ENCODE results near the gene ECD. TPM values are rescaled to one million over a fixed set of nuclear protein-coding genes. Genes with fewer than 3 reads are reported as not detected.

Gene ECD
- total RNA-seq, 4 donors from 2014 or later, result 27.3 to 35.0 (median 30.5) TPM

DNA sequence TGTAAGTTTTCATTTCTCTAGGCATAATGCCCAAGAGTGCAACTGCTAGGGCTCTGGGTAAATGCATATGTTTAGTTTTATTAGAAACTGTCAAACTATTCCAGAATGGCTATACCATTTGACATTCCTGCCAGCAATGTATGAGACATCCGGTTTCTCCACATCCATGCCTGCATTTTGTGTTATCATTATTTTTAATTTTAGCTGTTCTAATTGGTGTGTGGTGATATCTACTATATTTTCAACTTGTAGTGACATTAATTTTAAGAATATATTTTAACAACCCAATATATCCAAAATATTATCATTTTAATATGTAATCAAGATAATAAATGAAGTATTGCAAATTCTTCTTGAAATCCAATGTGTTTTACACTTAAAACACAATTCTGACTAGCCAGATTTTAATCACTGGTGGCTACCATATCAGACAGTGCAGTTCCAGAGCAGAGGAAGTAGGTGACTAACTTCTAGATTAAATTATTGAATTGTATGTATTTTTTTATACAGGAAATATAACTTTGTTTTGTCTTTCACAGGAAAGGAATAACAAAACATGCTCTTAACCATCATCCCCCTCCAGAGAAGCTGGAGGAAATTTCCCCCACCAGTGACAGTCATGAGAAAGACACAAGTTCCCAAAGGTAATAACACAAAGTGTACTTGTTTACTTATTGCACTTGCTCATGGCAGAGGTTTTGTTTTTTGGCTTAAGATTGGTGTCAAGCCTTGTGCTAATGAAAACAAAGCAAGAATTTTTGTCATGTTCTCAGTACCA, 6.5 kb upstream of the ECD start:
- ATAC-seq, result no peak
- 86 to 88% methylated on average over 1 of the region's 1 CpG for WGBS, 2 donors (ENCODE audit: low coverage in 1 of 2)
- H3K9me3 ChIP-seq, result no peaks in the 10 kb centered on the region
- TF ChIP-seq, protein P1, sequence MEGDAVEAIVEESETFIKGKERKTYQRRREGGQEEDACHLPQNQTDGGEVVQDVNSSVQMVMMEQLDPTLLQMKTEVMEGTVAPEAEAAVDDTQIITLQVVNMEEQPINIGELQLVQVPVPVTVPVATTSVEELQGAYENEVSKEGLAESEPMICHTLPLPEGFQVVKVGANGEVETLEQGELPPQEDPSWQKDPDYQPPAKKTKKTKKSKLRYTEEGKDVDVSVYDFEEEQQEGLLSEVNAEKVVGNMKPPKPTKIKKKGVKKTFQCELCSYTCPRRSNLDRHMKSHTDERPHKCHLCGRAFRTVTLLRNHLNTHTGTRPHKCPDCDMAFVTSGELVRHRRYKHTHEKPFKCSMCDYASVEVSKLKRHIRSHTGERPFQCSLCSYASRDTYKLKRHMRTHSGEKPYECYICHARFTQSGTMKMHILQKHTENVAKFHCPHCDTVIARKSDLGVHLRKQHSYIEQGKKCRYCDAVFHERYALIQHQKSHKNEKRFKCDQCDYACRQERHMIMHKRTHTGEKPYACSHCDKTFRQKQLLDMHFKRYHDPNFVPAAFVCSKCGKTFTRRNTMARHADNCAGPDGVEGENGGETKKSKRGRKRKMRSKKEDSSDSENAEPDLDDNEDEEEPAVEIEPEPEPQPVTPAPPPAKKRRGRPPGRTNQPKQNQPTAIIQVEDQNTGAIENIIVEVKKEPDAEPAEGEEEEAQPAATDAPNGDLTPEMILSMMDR (IDR thresholded peaks at IDR 0.05), result no peak
- TF ChIP-seq POLR2A (IDR thresholded peaks at IDR 0.05) (no peak), EP300 (IDR thresholded peaks at IDR 0.05) (no peak), POLR2AphosphoS5 (IDR thresholded peaks at IDR 0.05) (no peak)
- no peak overlapping the region for H3K27ac ChIP-seq
- H3K36me3 ChIP-seq, result peaks cover 0 to 47% of the 10 kb centered on the region in 2 donors
- no peaks in the 10 kb centered on the region for H3K27me3 ChIP-seq
- peaks cover 0 to 2% (median 0%) of the 10 kb centered on the region in 3 donors for H3K4me1 ChIP-seq
- no peak overlapping the region for H3K4me3 ChIP-seq

DNA sequence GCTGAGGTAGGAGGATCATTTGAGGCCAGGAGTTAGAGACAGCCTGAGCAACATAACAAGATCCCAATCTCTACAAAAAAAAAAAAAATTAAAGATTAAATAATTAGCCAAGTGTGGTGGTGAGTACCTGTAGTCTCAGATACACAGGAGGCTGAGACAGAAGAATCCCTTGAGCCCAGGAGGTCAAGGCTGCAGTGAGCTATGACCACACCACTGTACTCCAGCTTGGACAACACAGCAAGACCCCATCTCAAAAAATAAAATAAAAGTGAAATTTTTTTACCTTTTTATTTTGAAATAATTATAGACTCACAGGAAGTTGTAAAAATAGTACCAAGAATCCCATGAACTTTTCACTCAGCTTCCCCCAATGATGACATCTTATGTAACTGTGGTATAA, 5.1 kb upstream of the ECD start:
- Histone ChIP-seq H3K9me3 (no peaks in the 10 kb centered on the region), H3K27ac (no peak overlapping the region), H3K27me3 (no peaks in the 10 kb centered on the region), H3K36me3 (peaks cover 0 to 33% of the 10 kb centered on the region in 2 donors), H3K4me1 (peaks cover 0 to 11% (median 5%) of the 10 kb centered on the region in 3 donors), H3K4me3 (no peak overlapping the region)
- no peak for ATAC-seq
- TF ChIP-seq POLR2AphosphoS5 (IDR thresholded peaks at IDR 0.05) (no peak), EP300 (IDR thresholded peaks at IDR 0.05) (no peak), POLR2A (IDR thresholded peaks at IDR 0.05) (no peak)
- TF ChIP-seq, protein P1 (IDR thresholded peaks at IDR 0.05), result no peak

DNA sequence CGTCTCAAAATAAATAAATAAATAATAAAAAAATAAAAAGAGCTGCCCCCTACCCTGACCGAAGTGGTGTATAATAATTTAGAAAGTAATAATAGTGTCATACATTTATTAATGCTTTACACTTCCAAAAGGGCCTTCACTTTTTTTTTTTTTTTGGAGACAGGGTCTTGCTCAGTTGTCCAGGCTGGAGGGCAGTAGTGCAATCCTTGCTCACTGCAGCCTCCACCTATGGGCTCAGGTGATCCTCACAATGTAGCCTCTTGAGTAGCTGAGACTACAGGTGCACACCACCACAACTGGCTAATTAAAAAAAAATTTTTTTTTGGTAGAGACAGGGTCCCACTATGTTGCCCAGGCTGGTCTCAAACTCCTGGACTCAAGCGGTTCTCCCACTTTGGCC, 1.5 kb upstream of the ECD start:
- no peak overlapping the region for H3K4me3 ChIP-seq
- no peaks in the 10 kb centered on the region for H3K9me3 ChIP-seq
- H3K36me3 ChIP-seq, result no peaks in the 10 kb centered on the region
- no peak overlapping the region for H3K27ac ChIP-seq
- peaks cover 0 to 45% (median 5%) of the 10 kb centered on the region in 3 donors for H3K4me1 ChIP-seq
- 91 to 95% methylated on average over 2 to 3 of the region's 3 CpGs for WGBS, 2 donors (ENCODE audit: low coverage in 1 of 2)
- no peak for ATAC-seq
- no peaks in the 10 kb centered on the region for H3K27me3 ChIP-seq
- TF ChIP-seq POLR2AphosphoS5 (IDR thresholded peaks at IDR 0.05) (no peak), POLR2A (IDR thresholded peaks at IDR 0.05) (no peak), EP300 (IDR thresholded peaks at IDR 0.05) (no peak)
- TF ChIP-seq, protein P1 (IDR thresholded peaks at IDR 0.05), result no peak

DNA sequence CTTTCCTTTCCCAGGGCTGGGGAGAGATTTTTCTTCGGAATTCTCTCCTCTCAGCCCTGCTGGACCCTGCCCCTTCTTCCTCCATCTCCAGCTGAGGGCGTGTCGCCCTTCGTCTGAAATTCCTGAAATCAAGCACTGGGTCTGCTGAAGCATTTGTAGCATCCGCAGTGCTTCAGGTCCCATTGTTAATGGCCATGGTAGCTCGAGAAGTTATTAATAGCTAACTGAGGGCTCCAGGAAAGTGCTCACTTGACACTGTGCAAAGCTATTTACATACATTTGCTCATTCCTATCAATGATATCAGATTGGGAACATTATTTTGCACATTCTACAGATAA, 626 bp upstream of the ECD start:
- ATAC-seq, result no peak
- 0% methylated on average over 4 to 5 of the region's 6 CpGs for WGBS, 2 donors (ENCODE audit: low coverage in 1 of 2)

More for the DNA sequence above, 626 bp upstream of the ECD start:
- TF ChIP-seq EP300 (IDR thresholded peaks at IDR 0.05) (no peak), POLR2AphosphoS5 (IDR thresholded peaks at IDR 0.05) (no peak), POLR2A (IDR thresholded peaks at IDR 0.05) (no peak)
- TF ChIP-seq, protein P1 (IDR thresholded peaks at IDR 0.05), result no peak
- Histone ChIP-seq H3K27ac (peak overlapping the region; percentile 91 to 98 (median 97)), H3K36me3 (peaks cover 0 to 6% of the 10 kb centered on the region in 2 donors), H3K27me3 (no peaks in the 10 kb centered on the region), H3K4me3 (peak overlapping the region; percentile 87 to 95), H3K4me1 (peaks cover 3 to 53% (median 5%) of the 10 kb centered on the region in 3 donors), H3K9me3 (no peaks in the 10 kb centered on the region)
